HG02885 (cell line): Measurements from ENCODE around the gene MYCL.
"Not testable (repeated sequence)": the region's sequence is repeated elsewhere in the genome, so short reads cannot be mapped to it uniquely, and the experiment has no call there.

Experiments used
- ATAC-seq: cut with Tn5 transposase; IDR thresholded peaks from one replicate; pipeline ENCODE4 v1.9.1; 2021; ENCODE audit warnings: mild to moderate bottlenecking; ENCODE audit not compliant: unreplicated experiment, poor library complexity

MYCL gene

DNA sequence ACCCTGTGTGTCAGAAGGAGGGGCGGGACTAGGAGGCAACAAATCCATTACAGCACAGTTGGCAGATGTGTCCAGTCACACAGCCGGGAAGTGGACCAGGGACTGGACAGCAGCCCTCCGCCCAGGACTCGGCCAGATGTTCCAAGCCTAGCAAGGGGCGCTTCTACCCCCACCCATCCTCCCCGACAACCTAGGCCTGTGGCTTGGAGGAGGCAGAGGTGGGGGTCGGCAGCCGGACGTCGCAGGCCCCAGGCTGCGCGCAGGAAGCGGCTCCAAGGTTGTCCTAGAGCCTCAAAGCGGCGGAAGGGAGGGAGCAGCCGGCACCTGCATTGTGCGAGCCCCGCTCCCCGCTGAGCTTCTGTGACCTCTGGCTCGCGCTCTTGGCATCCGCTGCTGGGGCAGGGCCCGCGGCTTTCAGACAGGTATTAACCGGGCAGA lies 20.6 kb upstream of the MYCL start:
- no peak for ATAC-seq

DNA sequence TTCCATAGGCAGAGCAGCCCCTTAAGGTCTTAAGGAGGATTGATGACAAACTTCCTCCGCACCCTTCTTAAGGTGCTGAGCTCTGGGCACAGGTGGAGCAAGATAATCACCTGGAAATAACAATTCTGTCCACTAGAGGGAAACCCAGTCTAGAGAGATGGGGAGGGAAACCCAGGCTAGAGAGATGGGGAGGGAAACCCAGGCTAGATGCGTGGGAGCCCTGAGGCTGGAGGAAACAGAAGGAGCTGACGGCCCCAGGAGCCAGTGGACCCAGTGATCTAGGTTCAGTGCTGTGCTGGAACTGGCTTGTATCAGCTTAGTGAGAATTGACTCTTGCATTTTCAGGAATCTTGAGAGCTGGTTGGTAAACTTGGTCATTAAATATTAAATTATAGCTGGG lies 17.8 kb upstream of the MYCL start:
- ATAC-seq: peak; percentile 52

DNA sequence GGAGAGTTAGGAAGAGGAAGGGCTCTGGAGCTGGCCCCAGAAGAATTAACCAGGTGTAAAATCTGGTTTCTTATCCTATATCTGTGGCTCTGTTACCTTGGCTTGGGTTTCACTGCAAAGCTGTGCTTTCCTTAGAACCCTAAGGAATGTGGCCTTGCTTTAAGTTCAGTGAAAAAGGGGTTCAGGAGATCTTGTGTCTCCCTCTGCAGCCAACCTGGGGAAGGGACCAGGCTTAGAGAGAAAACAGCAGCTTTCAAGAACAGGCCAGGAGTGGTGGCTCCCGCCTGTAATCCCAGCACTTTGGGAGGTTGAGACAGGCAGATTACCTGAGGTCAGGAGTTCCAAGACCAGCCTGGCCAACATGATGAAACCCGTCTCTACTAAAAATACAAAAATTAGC lies 16.1 kb upstream of the MYCL start:
- ATAC-seq: no peak

DNA sequence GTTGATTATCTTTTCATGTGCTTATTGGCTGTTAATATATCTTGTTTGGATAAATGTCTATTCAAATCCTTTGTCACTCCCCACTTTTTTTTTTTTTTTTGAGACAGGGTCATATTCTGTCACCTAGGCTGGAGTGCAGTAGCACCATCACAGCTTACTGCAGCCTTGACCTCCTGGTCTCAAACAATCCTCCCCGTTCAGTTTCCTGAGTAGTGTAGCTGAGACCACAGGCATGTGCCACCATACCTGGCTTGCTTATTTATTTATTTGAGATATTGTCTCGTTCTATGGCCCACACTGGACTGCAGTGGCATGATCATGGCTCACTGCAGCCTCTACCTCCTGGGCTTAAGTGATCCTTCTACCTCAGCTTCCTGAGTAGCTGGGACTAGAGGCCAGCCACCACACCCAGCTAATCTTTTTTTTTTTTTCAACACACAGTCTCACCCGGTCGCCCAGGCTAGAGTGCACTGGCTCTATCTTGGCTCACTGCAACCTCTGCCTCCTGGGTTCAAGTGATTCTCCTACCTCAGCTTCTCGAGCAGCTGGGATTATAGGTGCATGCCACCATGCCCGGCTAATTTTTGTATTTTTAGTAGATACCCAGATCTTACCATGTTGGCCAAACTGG lies 13.9 kb upstream of the MYCL start:
- no peak for ATAC-seq

DNA sequence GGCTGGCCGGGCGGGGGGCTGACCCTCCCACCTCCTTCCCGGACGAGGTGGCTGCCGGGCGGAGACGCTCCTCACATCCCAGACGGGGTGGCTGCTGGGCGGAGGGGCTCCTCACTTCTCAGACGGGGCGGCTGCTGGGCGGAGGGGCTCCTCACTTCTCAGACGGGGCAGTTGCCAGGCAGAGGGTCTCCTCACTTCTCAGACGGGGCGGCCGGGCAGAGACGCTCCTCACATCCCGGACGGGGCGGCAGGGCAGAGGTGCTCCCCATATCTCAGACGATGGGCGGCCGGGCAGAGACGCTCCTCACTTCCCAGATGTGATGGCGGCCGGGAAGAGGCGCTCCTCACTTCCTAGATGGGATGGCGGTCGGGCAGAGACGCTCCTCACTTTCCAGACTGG lies 11.4 kb upstream of the MYCL start:
- ATAC-seq: not testable (repeated sequence)

DNA sequence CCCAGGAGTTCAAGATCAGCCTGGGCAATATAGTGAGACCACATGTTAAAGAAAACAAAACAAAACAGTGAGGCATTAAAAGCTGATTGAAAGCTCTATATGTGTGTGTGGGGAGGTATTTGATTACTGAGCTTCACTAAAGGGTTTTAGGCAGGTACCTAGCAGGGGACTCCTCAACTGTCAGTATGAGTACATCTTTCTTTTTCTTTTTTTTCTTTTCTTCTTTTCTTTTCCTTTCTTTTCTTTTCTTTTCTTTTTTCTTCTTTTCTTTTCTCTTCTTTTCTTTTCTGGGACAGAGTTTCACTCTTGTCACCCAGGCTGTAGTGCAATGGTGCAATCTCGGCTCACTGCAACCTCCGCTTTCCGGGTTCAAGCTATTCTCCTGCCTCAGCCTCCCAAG lies 8.5 kb upstream of the MYCL start:
- no peak for ATAC-seq

DNA sequence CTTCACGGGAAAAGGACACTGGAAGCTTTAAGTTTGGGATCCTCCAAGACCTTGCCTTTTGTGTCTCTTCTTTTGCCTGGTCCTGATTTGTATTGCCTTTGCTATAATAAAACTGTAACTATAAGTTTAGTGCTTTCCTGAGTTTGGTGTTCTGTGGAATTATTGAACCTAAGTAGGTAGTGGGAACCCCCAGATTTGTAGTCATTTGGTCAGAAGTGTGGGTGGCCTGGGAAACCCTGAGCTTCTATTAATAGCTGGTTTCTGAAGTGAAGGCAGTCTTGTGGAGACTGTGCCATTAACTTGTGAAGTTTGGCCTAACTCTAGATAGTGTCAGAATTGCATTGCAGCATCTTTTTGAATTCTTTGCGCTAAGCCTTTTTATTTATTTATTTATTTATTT lies 6.8 kb upstream of the MYCL start:
- ATAC-seq: no peak

DNA sequence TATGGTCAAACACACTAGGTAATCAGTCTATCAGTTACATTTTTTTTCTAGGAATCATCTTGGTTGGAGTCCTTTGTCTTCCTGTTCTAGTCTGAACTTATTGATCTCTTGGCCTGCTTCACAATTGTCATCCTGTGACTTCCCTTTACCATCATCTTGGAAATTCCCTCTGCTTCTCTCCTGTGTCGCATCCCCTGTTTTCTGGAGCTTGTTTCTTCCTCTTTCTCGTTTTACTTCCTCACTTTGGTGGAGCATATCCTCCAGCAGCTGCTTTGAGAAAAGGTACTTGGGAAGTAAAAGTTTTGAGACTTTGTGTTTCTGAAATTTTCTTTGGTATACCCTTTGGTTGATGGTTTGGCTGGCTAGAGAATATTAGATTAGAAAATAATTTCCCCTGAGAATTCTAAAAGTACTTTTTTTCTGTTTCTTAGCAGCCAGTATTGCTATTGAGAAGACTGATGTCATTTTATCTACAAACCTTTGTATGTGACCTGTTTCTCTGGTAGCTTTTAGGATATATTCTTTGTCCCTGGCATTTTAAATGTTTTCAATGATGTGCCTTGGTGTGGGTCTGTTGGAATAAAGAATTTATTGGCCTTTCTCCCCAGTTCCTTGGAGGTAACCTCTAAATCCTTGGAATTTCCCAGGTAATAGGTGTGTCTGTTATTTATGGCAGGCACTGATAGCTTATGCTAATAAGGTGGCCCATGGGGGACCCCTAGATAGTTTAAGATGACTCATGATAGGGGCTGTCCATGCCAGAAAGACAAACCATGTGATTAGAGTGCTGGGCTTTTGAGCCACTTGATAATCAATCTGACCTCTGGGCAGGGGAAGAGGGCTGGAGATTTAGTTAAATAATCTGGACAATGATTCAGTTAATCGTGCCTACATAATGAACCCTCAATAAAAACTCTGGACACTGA lies 6.1 kb upstream of the MYCL start:
- no peak for ATAC-seq

DNA sequence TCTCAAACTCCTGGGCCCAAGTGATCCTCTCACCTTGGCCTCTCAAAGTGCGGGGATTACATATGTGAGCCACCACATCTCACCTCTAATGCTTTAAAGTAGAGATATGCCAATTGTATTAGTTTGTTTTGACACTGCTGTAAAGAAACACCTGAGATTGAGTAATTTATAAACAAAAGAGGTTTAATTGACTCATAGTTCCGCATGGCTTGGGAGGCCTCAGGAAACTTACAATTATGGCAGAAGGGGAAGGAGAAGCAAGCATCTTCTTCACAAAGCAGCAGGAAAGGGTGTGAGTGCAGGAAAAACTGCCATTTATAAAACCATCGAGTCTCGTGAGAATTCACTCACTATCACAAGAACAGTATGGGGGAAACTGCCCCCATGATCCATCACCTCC lies 3.5 kb upstream of the MYCL start:
- no peak for ATAC-seq

DNA sequence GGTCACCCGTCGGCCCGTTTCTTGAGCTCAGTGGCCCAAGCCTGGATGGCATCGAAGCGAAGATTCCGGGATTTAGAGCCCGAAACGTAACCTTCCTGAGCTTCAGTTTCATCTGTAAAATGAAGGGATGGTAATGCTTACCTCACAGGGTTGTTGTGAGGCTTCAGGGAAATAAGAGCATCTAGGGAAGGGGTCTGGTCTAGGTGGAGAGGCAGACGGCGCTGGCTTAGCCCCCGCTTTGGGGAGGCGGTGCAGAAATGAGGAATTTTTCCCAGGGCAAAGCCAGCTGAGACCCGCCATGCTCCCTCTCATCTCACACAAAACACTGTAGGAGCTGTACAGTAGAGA lies 717 bp upstream of the MYCL start:
- ATAC-seq: no peak

DNA sequence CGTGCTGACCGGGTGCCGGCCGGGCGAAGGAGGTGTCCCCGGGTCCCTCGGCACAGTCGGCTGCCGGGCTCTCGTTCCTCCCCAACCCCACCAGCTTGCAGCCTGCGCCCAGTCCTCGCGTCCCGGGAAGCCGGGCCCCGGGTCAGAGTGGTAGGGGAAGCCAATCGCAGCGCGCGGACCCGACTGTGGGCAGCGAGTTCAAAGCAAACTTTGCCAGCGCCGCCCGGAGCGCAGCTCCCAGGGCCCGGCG lies 328 bp downstream of the MYCL start:
- ATAC-seq: no peak

DNA sequence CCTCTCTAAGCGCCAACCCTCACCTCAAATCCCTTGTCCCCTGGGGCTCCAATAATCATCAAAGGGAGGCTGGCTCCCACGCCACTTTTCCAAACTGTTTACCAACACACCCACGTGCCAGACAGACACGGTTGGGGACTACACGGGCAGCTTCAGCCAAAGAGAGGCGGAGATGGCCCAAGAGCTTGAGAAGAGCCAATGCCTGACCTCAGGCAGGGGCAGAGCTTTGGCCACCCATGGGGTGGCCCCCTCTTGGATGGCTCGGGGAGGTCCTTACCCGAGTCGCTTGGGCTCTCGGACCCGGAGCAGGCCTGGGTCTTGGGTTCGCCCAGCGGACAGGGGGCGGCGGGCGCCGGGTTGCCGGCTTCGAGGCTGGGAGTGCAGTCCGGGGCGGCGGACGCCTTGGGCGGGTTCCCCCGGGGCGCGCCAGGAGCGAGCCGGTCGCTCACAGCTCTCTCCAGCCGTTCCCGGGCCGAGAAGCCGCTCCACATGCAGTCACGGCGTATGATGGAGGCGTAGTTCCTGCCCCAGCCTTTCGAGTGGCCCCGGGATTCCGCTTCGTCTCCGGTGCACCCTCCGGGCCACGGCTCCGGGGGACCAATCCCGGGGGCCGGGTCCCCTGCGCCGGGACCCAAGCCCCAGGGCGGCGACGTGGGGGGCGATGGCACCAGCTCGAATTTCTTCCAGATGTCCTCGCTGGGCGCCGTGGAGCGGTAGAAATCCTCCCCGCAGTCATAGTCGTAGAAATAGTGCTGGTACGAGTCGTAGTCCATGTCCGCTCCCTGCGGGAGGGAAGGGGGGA lies 854 bp downstream of the MYCL start:
- no peak for ATAC-seq

DNA sequence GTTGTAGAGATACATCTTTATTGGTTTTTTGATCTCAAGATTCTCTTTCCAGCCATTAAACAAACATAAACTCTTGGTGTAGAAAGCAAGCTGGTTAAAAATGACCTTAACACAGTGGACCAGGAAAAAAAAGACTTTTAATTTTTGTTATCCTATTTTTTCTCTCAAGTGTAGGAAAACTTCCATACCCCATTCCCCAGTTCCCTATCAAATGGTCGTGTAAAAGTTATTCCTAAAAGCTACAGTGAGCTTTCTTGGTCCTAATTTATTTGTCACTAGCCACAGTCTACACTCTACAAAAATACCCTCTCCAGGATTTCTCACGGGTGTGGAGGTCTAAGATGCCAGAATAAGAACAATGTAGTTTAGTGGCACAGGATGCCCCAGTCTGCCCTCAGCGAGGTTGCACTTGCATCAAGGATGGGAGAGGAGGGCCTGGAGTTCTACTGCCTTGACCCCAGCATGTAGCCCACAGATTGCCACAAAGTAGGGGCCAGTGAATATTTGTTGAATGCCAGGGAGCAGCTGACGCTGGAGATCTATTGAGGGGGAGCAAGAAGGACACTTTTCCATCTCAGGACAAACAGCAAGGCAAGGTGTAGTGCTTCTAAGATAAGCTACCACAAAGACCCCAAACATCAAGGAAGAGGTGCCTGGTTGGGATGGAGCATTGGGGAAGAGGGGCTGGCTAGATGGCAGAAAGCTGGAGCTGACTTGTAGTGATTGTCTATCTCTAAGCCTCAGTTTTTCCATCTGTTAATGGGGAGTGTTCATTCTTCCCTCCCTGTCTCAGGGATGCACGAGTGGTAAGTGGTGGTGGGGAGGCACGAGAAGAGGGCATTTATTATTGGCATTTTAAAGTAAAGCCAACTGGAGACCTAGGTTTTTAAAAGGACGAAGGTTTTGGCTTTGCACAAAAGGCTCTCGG lies 1.8 kb downstream of the MYCL start:
- ATAC-seq: no peak

DNA sequence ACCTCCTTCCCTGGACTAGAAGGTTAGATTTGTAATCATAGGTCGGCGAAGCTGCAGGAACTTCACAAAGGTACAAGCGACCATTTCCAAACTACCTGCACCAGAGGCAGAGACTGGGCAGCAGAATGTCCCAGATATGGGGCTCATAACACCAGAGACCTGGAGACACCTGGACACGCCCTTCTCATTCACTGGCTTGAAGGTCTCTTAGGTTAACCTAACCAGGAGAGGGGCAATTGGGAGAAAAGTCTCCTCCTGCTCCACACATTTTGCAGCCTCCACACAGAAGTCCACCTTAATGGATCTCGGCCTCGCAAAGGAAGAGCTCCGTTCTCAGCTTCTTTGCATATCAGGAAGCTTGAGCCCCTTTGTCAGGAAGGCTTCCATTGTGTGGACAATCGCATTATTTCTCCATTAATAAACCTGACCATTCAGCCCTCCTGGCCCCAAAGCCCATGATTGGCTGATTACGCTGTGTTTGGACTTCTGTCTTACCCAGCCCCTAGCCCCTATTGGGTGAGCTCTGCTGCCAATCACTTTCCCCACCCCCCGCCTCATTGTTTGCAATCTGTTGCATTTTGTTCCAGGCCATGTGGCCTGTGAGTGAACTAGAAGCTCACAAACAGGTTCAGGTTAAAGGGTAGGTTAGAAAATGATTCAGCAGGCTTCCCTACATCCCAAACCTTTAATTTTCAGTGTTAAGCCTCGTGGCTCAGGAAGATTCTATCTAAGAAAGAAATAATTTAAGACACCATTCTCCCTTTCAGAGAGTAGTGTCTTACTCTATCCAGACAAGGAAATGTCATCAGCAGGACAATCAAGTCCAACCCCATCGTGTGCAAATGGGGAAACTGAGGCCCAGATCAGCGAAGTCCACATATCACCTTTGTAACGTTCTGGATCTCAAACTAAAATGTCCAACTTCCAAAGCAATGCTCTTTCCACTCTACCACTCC lies 2.8 kb downstream of the MYCL start:
- no peak for ATAC-seq

DNA sequence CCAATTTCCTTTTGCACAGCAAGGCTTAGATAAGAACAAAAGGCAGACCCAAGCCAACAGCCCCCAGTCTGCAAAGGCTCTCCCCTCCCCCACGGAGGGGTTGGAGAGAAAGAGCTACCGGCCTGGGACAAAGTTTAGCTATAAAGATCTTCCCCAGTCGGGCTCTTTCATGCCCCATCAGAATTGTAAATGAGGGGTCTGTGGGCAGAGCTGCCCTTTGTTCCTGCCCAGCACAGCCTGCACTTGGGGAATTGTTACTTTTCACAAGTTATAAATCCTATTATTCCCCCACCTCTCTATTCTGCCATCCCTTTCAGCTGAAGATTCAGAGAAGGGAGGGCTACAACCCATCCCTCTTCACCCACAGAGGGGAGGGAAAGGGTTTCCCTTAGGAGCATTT lies 3.5 kb downstream of the MYCL start:
- no peak for ATAC-seq

DNA sequence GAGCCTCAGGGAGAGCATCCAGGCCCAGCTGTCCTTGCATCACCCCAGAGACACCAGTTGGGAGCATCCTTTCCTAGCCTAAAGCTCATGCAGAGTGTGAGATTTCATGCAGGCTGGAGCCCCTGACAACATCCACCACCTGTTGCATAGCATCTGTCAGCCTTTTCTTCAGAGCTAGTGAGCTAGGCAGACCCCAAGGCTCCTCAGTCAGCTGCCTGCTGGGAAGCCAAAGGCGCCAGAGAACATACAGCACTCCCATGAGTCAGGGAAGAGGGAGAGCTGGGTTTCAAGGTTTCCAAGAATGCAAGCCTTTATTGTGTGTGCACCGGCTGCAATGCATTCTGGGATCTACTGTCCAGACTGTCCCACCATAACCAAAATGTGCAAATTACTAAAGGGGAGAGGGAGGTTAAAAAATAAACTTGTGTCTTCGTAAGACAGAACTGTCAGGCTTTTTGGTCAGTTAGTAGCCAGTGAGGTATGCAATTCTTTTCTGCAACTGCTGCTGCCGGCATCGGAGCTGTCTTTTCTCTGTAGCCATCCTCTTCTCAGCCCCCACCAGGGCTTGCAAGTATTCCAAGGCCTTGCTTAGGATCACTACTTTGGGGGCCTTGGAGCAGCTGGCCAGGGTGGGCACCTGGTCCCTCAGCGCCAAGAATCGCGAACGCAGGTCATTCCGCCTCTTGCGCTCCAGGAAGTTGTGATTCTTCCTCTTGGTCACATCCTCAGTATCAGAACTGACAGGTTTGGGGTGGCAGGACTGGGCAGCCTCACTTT lies 4.6 kb downstream of the MYCL start:
- ATAC-seq: no peak

DNA sequence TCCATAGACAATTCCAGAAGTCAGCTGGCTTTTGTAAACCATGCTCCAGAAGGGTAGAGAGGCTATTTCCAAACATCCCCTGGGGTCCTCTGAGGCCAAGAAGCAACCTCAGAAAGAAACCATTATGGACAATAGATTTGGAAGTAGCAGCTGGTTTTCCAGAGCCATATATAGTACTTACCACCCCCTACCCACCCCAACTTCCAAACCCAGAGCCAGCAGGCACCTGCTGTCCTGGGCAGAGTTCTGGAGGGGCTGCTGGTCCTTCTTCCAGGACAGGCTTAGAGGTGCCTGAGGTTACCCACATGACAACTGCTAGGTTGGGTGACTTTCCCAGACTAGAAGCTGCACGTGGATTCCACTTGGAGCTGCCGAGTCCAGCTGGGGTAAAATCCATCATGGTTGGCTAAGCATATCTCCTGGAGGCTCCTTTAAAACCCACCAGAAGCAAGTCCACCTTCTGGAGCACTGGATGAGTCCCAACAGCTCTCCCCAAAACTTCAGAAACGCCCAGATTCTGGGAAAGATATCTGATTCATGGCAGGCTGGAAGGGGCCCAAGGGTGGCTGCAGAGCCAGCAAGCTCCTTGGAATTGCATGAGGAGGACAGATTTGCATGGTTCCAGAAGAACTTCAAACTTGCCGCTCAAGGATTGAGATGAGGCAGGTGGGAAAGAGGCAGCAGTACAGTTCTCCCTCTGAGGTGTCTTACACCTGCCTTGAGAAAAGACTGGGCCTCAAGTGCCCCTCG lies 5.8 kb downstream of the MYCL start:
- ATAC-seq: no peak
